Esophagus squamous epithelium (tissue), 4 donors: ENCODE measurements around the gene SSB.

Experiments used
- CTCF ChIP-seq, 6 experiments: fragments of 450-650 bp in 4 of 6; fragments of 200-600 bp in 2 of 6; sonication (generic) in 2 of 6; IDR thresholded peaks; one replicate each; pipeline ENCODE4 v1.5.1; 2016 to 2019; ENCODE audit warnings: antibody characterized with exemption in 6 of 6, mild to moderate bottlenecking in 4 of 6, moderate library complexity in 4 of 6
- POLR2A ChIP-seq, 4 donors: fragments of 450-650 bp; IDR thresholded peaks; one replicate each; pipeline ENCODE4 v1.6.1; 2017; ENCODE audit warnings: antibody characterized with exemption in 4 of 4, mild to moderate bottlenecking in 4 of 4, moderate library complexity in 3 of 4

GRCh38 chr2:169772651-169773050, 26.0 kb upstream of the SSB start:
- TF ChIP-seq CTCF (IDR thresholded peaks at IDR 0.05) (no peak), POLR2A (IDR thresholded peaks at IDR 0.05) (no peak)
